ENCODE data around the gene CLDN9. TPM values are rescaled to one million over a fixed set of nuclear protein-coding genes. Genes with fewer than 3 reads are reported as not detected.

The CLDN9 gene
- total and polyA plus RNA-seq, 9 of the 15 experiments (the other 6 are each of a cell fraction or from before 2014, with no cell fraction given) = 0.12 to 0.44 (median 0.22) TPM; not detected in 4

DNA sequence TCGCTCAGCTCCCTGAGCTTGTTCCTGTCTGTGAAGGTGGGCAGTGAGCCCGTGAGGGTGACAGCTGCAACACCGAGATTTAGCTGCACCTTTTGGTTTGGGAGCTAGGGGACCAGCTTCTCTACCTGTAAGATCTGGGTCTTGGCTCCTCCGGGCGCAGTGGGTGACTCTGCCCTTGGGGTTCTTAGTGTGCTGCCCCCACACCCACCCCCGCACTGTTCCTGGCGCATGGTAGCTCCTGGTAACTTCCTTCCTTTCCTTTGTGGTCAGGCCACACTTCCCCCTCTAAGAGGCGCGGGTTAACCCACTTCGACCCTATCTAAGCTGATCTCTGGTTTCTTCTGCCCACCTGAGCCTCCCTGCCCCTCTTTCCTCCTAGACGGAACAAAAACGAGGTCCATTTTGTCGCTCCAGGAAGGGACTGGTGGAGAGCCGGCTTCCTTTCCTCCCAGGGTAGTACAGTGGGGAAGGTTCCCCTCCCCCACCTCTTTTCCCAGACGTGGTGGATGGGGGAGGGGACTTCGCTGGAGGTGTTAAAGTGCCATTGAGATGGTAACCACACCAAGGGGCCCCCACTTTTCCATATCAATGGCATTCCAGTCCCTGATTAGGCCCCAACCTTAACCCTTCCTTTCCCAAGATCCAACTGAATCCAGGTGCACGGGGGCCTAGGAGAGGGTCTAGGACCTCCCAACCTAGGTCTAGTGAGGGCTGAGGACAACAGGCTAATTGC, 4.6 kb upstream of the CLDN9 start (continued):
- TF ChIP-seq HINFP (tag; conservative IDR thresholded peaks at IDR 0.05; ENCODE audit: low read depth) (no peak), ESRRB (CRISPR knock-in tag; IDR thresholded peaks at IDR 0.05; ENCODE audit: borderline replicate concordance) (0 out of 2 replicates have a peak, but pooled peaks have one; percentile 13), ARID3B (CRISPR knock-in tag; IDR thresholded peaks at IDR 0.05; ENCODE audit: borderline replicate concordance) (no peak), CSDE1 (IDR thresholded peaks at IDR 0.05) (0 out of 4 replicates have a peak, but pooled peaks of 1 of the 2 experiments have one; percentile 43), ZKSCAN1 (IDR thresholded peaks at IDR 0.05; ENCODE audit: low read depth, low read length) (peak; percentile 40; the same call in 1 of the 2 replicates), ZFX (CRISPR knock-in tag; IDR thresholded peaks at IDR 0.05) (no peak), NFIX (CRISPR knock-in tag; IDR thresholded peaks at IDR 0.05; ENCODE audit: low read depth) (no peak), MTA1 (IDR thresholded peaks at IDR 0.05; ENCODE audit: borderline replicate concordance) (peak; percentile 65; the same call in 1 of the 2 replicates), CBX5 (IDR thresholded peaks at IDR 0.05; ENCODE audit: borderline replicate concordance, low read depth) (no peak), ZNF584 (CRISPR knock-in tag; IDR thresholded peaks at IDR 0.05; ENCODE audit: low read depth) (0 out of 2 replicates have a peak, but pooled peaks have one; percentile 44), BRD9 (IDR thresholded peaks at IDR 0.05; ENCODE audit: low read depth, partially characterized antibody) (peak; percentile 61), MLX (CRISPR knock-in tag; conservative IDR thresholded peaks at IDR 0.05) (no peak), HNRNPLL (IDR thresholded peaks at IDR 0.05; ENCODE audit: low read depth, low read length, poor library complexity, severe bottlenecking) (no peak), POLR2B (IDR thresholded peaks at IDR 0.05; ENCODE audit: low read depth, partially characterized antibody) (no peak), NFRKB (IDR thresholded peaks at IDR 0.05; ENCODE audit: low read depth) (peak; percentile 94), YBX1 (IDR thresholded peaks at IDR 0.05) (no peak), NFATC3 (IDR thresholded peaks at IDR 0.05) (no peak)
- TF ChIP-seq, protein P1, sequence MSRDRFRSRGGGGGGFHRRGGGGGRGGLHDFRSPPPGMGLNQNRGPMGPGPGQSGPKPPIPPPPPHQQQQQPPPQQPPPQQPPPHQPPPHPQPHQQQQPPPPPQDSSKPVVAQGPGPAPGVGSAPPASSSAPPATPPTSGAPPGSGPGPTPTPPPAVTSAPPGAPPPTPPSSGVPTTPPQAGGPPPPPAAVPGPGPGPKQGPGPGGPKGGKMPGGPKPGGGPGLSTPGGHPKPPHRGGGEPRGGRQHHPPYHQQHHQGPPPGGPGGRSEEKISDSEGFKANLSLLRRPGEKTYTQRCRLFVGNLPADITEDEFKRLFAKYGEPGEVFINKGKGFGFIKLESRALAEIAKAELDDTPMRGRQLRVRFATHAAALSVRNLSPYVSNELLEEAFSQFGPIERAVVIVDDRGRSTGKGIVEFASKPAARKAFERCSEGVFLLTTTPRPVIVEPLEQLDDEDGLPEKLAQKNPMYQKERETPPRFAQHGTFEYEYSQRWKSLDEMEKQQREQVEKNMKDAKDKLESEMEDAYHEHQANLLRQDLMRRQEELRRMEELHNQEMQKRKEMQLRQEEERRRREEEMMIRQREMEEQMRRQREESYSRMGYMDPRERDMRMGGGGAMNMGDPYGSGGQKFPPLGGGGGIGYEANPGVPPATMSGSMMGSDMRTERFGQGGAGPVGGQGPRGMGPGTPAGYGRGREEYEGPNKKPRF (IDR thresholded peaks at IDR 0.05; ENCODE audit: low read depth, low read length) = no peak
